ENCODE measurements around the gene RNU7-1. TPM values are rescaled to one million over a fixed set of nuclear protein-coding genes. Genes with fewer than 3 reads are reported as not detected.

Gene RNU7-1
- total RNA-seq, 4 donors from 2014 or later = not detected

DNA sequence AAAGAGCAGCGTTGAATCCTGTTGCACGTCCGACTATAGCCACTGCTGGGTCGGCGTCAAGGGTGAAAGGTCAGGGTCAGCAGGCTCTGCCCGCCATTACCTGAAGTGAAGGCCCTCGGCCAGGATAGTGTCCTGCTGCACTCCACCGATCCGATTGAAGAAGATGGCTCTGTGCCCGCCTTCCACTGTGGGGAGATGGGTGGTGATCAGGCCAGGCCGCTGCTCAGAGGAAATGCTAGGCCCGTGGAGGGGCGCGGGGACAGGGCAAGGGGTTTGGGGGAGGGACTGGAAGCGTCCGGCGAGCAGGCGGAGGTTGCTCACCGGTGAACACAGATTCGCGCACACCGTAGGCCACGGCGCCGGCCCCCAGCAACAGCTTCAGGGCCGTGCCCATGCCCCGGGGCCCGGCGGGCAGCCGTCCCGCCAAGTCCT, 26.5 kb downstream of the RNU7-1 start:
- Histone ChIP-seq H3K4me3 (peak overlapping the region; percentile 73 to 86 (median 82)), H3K27ac (peak overlapping the region; percentile 88 to 100 (median 92)), H3K9me3 (no peaks in the 10 kb centered on the region), H3K27me3 (no peaks in the 10 kb centered on the region), H3K36me3 (peaks cover 0 to 49% (median 0%) of the 10 kb centered on the region in 3 donors), H3K4me1 (peaks cover 5 to 47% (median 13%) of the 10 kb centered on the region in 4 donors)
- no peak for DNase-seq
- no peak for TF ChIP-seq POLR2A (IDR thresholded peaks at IDR 0.05)

DNA sequence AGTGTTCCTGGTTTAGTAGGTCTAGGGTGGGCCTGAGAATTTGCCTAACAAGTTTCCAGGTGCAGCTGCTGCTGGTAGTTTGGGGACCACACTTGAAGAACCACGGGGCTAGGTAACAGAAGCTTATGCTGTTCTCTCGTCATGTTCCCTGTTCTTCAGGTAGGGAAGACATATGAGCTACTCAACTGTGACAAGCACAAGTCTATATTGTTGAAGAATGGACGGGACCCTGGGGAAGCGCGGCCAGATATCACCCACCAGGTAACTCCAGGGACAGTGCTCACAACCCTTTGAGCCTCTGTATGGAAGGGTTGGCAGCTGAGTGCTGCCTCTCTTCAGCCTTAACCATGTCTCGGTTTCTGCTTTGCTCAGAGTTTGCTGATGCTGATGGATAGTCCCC, 30.6 kb downstream of the RNU7-1 start:
- no peaks in the 10 kb centered on the region for H3K27me3 ChIP-seq
- no peak for DNase-seq
- H3K4me1 ChIP-seq = peaks cover 5 to 18% (median 11%) of the 10 kb centered on the region in 4 donors
- H3K27ac ChIP-seq = no peak overlapping the region
- peaks cover 0 to 56% (median 0%) of the 10 kb centered on the region in 3 donors for H3K36me3 ChIP-seq
- no peak for TF ChIP-seq POLR2A (IDR thresholded peaks at IDR 0.05)
- TF ChIP-seq, protein P1, sequence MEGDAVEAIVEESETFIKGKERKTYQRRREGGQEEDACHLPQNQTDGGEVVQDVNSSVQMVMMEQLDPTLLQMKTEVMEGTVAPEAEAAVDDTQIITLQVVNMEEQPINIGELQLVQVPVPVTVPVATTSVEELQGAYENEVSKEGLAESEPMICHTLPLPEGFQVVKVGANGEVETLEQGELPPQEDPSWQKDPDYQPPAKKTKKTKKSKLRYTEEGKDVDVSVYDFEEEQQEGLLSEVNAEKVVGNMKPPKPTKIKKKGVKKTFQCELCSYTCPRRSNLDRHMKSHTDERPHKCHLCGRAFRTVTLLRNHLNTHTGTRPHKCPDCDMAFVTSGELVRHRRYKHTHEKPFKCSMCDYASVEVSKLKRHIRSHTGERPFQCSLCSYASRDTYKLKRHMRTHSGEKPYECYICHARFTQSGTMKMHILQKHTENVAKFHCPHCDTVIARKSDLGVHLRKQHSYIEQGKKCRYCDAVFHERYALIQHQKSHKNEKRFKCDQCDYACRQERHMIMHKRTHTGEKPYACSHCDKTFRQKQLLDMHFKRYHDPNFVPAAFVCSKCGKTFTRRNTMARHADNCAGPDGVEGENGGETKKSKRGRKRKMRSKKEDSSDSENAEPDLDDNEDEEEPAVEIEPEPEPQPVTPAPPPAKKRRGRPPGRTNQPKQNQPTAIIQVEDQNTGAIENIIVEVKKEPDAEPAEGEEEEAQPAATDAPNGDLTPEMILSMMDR (IDR thresholded peaks at IDR 0.05) = no peak
- no peak overlapping the region for H3K4me3 ChIP-seq
- no peaks in the 10 kb centered on the region for H3K9me3 ChIP-seq

DNA sequence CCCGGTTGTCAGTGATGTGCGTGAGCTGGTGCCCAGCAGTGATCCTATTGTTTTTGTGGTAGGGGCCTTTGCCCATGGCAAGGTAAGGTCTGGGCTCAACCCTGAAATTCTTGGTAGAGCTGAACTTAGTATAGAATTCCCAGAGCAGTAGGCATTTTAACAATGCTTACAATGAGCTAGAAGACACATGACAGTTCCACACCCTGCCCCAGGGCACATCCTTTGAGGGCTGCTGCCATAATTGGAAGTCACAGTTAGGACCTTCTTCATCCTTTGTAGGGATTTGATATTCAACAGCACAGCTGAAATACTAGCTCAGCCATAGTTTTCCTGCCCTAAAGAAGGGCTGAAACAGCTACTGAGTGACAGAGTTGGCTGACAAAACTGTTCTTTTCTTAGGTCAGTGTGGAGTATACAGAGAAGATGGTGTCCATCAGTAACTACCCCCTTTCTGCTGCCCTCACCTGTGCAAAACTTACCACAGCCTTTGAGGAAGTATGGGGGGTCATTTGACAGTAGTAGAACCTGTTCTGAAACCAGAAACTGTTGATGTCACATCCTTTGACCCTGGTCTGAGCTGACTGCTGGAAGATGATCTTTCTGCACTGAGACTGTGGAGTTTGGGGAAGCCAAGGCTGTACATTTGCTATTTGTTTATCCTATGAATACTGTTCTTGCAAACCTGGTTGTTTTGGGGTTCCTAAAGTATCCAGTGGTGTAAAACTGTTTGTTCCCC, 31.8 kb downstream of the RNU7-1 start:
- TF ChIP-seq, protein P1 (IDR thresholded peaks at IDR 0.05) = no peak
- no peak for TF ChIP-seq POLR2A (IDR thresholded peaks at IDR 0.05)
- H3K27ac ChIP-seq = no peak overlapping the region
- H3K4me3 ChIP-seq = no peak overlapping the region
- H3K27me3 ChIP-seq = no peaks in the 10 kb centered on the region
- DNase-seq = no peak
- H3K36me3 ChIP-seq = peaks cover 0 to 66% (median 0%) of the 10 kb centered on the region in 3 donors
- no peaks in the 10 kb centered on the region for H3K9me3 ChIP-seq
- H3K4me1 ChIP-seq = peaks cover 4 to 9% (median 4%) of the 10 kb centered on the region in 4 donors

DNA sequence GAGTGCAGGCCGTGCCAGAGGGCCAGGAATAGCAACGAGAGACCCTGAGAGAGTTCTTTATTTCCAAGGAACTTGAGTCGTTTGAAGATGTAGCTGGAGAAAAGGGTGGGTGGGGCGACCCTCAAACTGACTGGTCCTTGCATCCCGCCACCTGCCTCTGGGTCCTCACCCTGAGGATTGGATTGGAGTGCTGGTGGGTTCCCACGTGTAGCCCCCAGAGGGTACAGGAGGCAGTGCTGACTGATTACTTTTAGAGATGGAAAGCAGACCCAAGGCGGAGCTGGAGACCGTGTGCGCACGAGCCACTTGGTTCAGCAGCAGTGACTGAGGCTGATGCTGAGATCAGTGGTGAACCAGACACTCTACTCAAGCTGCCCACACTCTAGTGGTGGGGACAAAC, 34.0 kb downstream of the RNU7-1 start:
- Histone ChIP-seq H3K4me3 (no peak overlapping the region), H3K36me3 (peaks cover 0 to 87% (median 0%) of the 10 kb centered on the region in 3 donors), H3K4me1 (peaks cover 0 to 14% (median 0%) of the 10 kb centered on the region in 4 donors), H3K27me3 (no peaks in the 10 kb centered on the region), H3K9me3 (no peaks in the 10 kb centered on the region), H3K27ac (no peak overlapping the region)
- no peak for TF ChIP-seq POLR2A (IDR thresholded peaks at IDR 0.05)
- TF ChIP-seq, protein P1 (IDR thresholded peaks at IDR 0.05) = no peak
- DNase-seq = no peak

DNA sequence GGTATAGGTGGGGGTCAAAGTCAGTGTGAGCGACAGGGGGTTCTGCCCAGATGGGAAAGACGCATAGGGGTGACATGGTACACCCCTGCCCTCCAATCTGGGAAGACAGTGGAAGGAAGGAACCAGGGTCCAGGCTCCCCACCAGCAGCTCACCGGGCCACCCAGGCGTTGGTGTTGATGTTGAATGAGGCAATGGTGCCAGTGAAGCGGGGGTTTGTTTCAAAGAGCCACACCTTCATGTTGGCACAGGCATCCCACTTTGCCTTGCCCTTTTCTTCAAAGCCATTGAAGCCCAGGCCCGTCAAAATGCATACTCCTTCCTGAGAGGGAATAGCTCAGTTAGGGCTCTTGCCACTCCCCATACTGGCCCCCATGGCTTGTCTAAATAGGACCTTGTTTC, 34.6 kb downstream of the RNU7-1 start:
- no peak overlapping the region for H3K4me3 ChIP-seq
- peaks cover 0 to 14% (median 0%) of the 10 kb centered on the region in 4 donors for H3K4me1 ChIP-seq
- no peaks in the 10 kb centered on the region for H3K9me3 ChIP-seq
- DNase-seq = no peak
- H3K36me3 ChIP-seq = peaks cover 0 to 93% (median 0%) of the 10 kb centered on the region in 3 donors
- TF ChIP-seq, protein P1 (IDR thresholded peaks at IDR 0.05) = no peak
- no peak for TF ChIP-seq POLR2A (IDR thresholded peaks at IDR 0.05)
- no peaks in the 10 kb centered on the region for H3K27me3 ChIP-seq
- no peak overlapping the region for H3K27ac ChIP-seq

DNA sequence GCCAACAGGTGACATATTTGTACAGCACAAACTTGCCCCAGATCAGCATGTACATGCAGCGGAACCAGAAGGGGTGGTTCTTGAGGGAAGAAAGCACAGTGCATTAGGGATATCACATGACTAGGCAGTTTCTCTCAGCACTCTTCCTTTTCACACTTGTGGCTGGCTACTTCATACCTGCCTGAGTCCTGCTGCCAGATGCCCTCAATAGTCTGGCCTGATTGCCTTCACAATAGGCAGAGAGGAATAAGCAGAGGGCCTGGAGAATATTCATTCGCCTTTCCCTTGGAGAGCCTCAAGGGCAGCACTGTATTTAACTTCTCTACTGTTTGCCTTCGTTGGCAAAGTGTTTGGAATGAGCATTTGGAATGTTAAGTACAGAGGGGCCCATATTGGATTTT, 35.0 kb downstream of the RNU7-1 start:
- H3K36me3 ChIP-seq = peaks cover 0 to 94% (median 0%) of the 10 kb centered on the region in 3 donors
- no peaks in the 10 kb centered on the region for H3K27me3 ChIP-seq

More for the DNA sequence above, 35.0 kb downstream of the RNU7-1 start:
- H3K9me3 ChIP-seq = no peaks in the 10 kb centered on the region
- peaks cover 0 to 14% (median 0%) of the 10 kb centered on the region in 4 donors for H3K4me1 ChIP-seq
- H3K27ac ChIP-seq = no peak overlapping the region
- DNase-seq = no peak
- H3K4me3 ChIP-seq = no peak overlapping the region
- TF ChIP-seq, protein P1 (IDR thresholded peaks at IDR 0.05) = no peak

All from Peyer's patch (tissue), 4 donors.